Loucy (cell line): Measurements from ENCODE around the gene WDFY1.
A peak's percentile ranks its signal among the peaks of the same experiment; 100 is the strongest.

Experiments used
- H2AFZ ChIP-seq: fragments of 200-600 bp; sonication (generic); 2 replicates; pipeline ENCODE4 v1.6.0; 2016; ENCODE audit warnings: antibody characterized with exemption, mild to moderate bottlenecking, low read length, moderate library complexity
- H3F3A ChIP-seq: fragments of 200-600 bp; 2 replicates; pipeline ENCODE4 v1.6.0; 2016; ENCODE audit warnings: antibody characterized with exemption, low read depth, mild to moderate bottlenecking
- H3K27me3 ChIP-seq: fragments of 200-600 bp; sonication (generic); 2 replicates; pipeline ENCODE4 v1.6.1; 2014; ENCODE audit warnings: low read length, mild to moderate bottlenecking; ENCODE audit not compliant: insufficient read depth, poor library complexity, severe bottlenecking
- H3K36me3 ChIP-seq: fragments of 200-600 bp; sonication (generic); 2 replicates; pipeline ENCODE4 v1.6.1; 2016; ENCODE audit warnings: low read length; ENCODE audit not compliant: insufficient read depth
- H3K4me1 ChIP-seq: fragments of 200-600 bp; sonication (generic); 2 replicates; pipeline ENCODE4 v1.5.1; 2014; ENCODE audit warnings: low read length, mild to moderate bottlenecking; ENCODE audit not compliant: insufficient read depth, poor library complexity, severe bottlenecking
- H3K4me2 ChIP-seq: fragments of 200-600 bp; sonication (generic); 2 replicates; pipeline ENCODE4 v1.6.0; 2014; ENCODE audit warnings: antibody characterized with exemption, low read length, low read depth, mild to moderate bottlenecking; ENCODE audit not compliant: poor library complexity, severe bottlenecking
- H3K4me3 ChIP-seq: fragments of 200-600 bp; sonication (generic); 2 replicates; pipeline ENCODE4 v1.5.1; 2014; ENCODE audit warnings: low read length, mild to moderate bottlenecking, mixed read lengths; ENCODE audit not compliant: poor library complexity, severe bottlenecking
- H3K79me2 ChIP-seq: fragments of 200-600 bp; sonication (generic); 2 replicates; pipeline ENCODE4 v1.6.1; 2014; ENCODE audit warnings: low read length; ENCODE audit not compliant: insufficient read depth
- H3K9ac ChIP-seq: fragments of 200-600 bp; sonication (generic); 2 replicates; pipeline ENCODE4 v1.6.0; 2014; ENCODE audit warnings: mild to moderate bottlenecking, low read depth, low read length, moderate library complexity; ENCODE audit not compliant: poor library complexity, severe bottlenecking
- H3K9me2 ChIP-seq: fragments of 200-600 bp; sonication (generic); replicated peaks from 2 replicates; pipeline ENCODE4 v1.6.1; 2016; ENCODE audit warnings: low read depth, low read length, mixed read lengths
- H3K9me3 ChIP-seq: fragments of 200-600 bp; sonication (generic); 2 replicates; pipeline ENCODE4 v1.6.1; 2014; ENCODE audit warnings: mild to moderate bottlenecking, antibody characterized with exemption, low read length, low read depth; ENCODE audit not compliant: insufficient read depth
- H4K20me1 ChIP-seq: fragments of 200-600 bp; sonication (generic); 2 replicates; pipeline ENCODE4 v1.6.0; 2014; ENCODE audit warnings: antibody characterized with exemption, low read length, mild to moderate bottlenecking; ENCODE audit not compliant: insufficient read depth, poor library complexity, severe bottlenecking
- EZH2phosphoT487 ChIP-seq: fragments of 200-600 bp; IDR thresholded peaks from 2 replicates; pipeline ENCODE4 v1.6.1; 2018; ENCODE audit warnings: antibody characterized with exemption, mild to moderate bottlenecking, moderate library complexity, borderline replicate concordance
- TF ChIP-seq, protein P1 (sequence below): fragments of 200-600 bp; sonication (generic); conservative IDR thresholded peaks from 2 replicates; pipeline ENCODE4 v1.5.1; 2014; ENCODE audit warnings: mild to moderate bottlenecking, antibody characterized with exemption, low read length

The WDFY1 gene

GRCh38 chr2:223868005-223868404, 77.1 kb downstream of the WDFY1 start:
- TF ChIP-seq, protein P1, sequence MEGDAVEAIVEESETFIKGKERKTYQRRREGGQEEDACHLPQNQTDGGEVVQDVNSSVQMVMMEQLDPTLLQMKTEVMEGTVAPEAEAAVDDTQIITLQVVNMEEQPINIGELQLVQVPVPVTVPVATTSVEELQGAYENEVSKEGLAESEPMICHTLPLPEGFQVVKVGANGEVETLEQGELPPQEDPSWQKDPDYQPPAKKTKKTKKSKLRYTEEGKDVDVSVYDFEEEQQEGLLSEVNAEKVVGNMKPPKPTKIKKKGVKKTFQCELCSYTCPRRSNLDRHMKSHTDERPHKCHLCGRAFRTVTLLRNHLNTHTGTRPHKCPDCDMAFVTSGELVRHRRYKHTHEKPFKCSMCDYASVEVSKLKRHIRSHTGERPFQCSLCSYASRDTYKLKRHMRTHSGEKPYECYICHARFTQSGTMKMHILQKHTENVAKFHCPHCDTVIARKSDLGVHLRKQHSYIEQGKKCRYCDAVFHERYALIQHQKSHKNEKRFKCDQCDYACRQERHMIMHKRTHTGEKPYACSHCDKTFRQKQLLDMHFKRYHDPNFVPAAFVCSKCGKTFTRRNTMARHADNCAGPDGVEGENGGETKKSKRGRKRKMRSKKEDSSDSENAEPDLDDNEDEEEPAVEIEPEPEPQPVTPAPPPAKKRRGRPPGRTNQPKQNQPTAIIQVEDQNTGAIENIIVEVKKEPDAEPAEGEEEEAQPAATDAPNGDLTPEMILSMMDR, result no peak
- TF ChIP-seq EZH2phosphoT487, result no peak
- Histone ChIP-seq H3K79me2 (no peaks in the 10 kb centered on the region), H3K9me3 (no peaks in the 10 kb centered on the region), H2AFZ (no peak overlapping the region), H3K4me3 (no peak overlapping the region), H3K9ac (no peak overlapping the region), H4K20me1 (no peaks in the 10 kb centered on the region), H3K4me2 (no peak overlapping the region), H3K9me2 (no peaks in the 10 kb centered on the region), H3K4me1 (peaks cover 10% of the 10 kb centered on the region), H3F3A (no peaks in the 10 kb centered on the region), H3K27me3 (no peaks in the 10 kb centered on the region), H3K36me3 (no peaks in the 10 kb centered on the region)

DNA sequence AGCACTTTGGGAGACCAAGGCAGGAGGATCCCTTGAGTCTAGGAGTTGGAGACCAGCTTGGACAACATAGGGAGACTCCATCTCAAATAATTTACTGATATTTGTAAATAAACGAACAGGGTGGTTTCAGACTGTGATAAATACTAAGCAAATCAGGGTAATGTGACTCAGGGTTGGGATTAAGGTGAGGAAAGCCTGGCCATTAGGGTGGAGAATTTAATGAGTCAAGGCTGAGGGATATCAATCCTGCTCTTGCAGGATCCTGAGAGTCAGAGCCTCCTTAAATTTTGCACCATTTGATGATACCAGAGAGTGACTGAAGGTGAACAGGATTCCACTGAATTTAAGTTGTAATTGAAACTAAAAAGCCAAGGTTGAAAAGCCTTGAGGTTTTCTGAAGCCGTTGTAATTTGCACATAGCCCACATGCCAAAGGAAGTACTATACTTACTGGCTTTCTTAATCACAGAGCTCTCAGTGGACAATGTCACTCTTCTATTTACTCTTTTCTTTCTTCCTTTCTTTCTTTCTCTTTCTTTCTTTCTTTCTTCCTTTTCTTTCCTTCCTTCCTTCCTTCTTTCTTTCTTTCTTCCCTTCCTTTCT, 79.1 kb downstream of the WDFY1 start:
- Histone ChIP-seq H3F3A (no peaks in the 10 kb centered on the region), H4K20me1 (no peaks in the 10 kb centered on the region), H3K9me2 (no peaks in the 10 kb centered on the region), H2AFZ (peak overlapping the region; percentile 66), H3K9me3 (no peaks in the 10 kb centered on the region), H3K27me3 (no peaks in the 10 kb centered on the region), H3K4me3 (no peak overlapping the region), H3K79me2 (no peaks in the 10 kb centered on the region), H3K9ac (no peak overlapping the region), H3K36me3 (no peaks in the 10 kb centered on the region), H3K4me1 (peaks cover 10% of the 10 kb centered on the region), H3K4me2 (peak overlapping the region; percentile 29)
- no peak for TF ChIP-seq EZH2phosphoT487
- TF ChIP-seq, protein P1, result no peak

DNA sequence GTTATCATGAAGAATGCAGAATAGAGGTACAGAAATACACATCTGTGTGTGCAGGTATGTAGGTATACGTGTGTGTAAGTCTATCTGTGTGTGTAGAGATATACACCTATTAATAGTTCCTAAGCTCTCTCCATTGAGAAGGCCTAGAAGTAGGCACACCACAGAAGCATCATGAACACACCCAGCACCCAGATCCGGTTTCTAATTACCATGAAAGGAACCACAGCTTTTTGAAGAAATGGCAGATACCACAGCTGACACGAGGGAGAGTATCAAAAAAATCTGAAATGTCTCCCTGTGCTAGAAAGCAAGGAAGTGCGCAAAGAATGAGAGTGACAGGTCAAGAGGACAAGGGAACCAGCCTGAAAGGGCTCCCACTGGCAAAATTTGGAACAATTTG, 80.0 kb downstream of the WDFY1 start:
- peaks cover 10% of the 10 kb centered on the region for H3K4me1 ChIP-seq
- TF ChIP-seq, protein P1, result no peak
- no peak for TF ChIP-seq EZH2phosphoT487

More for the DNA sequence above, 80.0 kb downstream of the WDFY1 start:
- Histone ChIP-seq H3K4me2 (peak overlapping the region; percentile 29), H3K79me2 (no peaks in the 10 kb centered on the region), H2AFZ (no peak overlapping the region), H3K36me3 (no peaks in the 10 kb centered on the region), H3F3A (no peaks in the 10 kb centered on the region), H3K9ac (no peak overlapping the region), H3K9me3 (no peaks in the 10 kb centered on the region), H4K20me1 (no peaks in the 10 kb centered on the region), H3K4me3 (no peak overlapping the region), H3K27me3 (no peaks in the 10 kb centered on the region), H3K9me2 (no peaks in the 10 kb centered on the region)
